H1 (cell line): ENCODE measurements around the gene RPUSD4. TPM values are rescaled to one million over a fixed set of nuclear protein-coding genes. Genes with fewer than 3 reads are reported as not detected.

Experiments used
- polyA plus RNA-seq, 7 experiments: library from polyadenylated mRNA; depleted of rRNA in 3 of 7; stranded (reverse) in 5 of 7; unstranded in 2 of 7; fragments of >200 nt in 5 of 7; fragments of 200-250 nt in 2 of 7; gene quantifications; 1 replicate in 5 of 7; 2 replicates in 1 of 7; 4 replicates in 1 of 7; pipeline versions ENCODE4 v1.2.1 to v1.2.3, GENCODE V29; 2011 to 2013; ENCODE audit warnings: missing spikeins in 2 of 7, mixed read lengths in 2 of 7
- small RNA-seq: library from polyadenylated mRNA; stranded (forward); fragments of <200 nt; extraction: miRNeasy Mini kit (QIAGEN cat#:217004); gene quantifications from one replicate; pipeline ENCODE3, GENCODE V24; 2013; ENCODE audit not compliant: insufficient read depth
- total RNA-seq: library from RNA; stranded (reverse); fragmentation: NEBNext Ultra II Directional; extraction: Animal tissue kit (Norgen Biotek cat#: 25700); gene quantifications from 2 replicates; pipeline ENCODE4 v1.2.1, GENCODE V29; 2021

The RPUSD4 gene
- total and polyA plus RNA-seq, 2 of the 8 experiments (the other 6 are each of a cell fraction or from before 2014, with no cell fraction given) = 36.1 to 50.7 TPM

Small RNA genes within 50 kb of the gene (small RNA-seq; reads per million reads assigned to genes)
- gene AP001893.2 (not detected), gene RN7SL351P (not detected), gene RNU4-86P (not detected)

Other genes starting within 250 kb of the RPUSD4 start
- gene CDON, start 148.8 kb downstream of the RPUSD4 start, total RNA-seq = 32.5 and 32.9 TPM in 2 replicates
- 11.0 and 11.5 TPM in 2 replicates for gene CDON, start 148.8 kb downstream of the RPUSD4 start, polyA plus RNA-seq (2011; rRNA removed)
- 47.1 and 48.3 TPM in 2 replicates for gene FAM118B, start 132 bp upstream of the RPUSD4 start, total RNA-seq
- 15.5 and 25.3 TPM in 2 replicates for gene FAM118B, start 132 bp upstream of the RPUSD4 start, polyA plus RNA-seq (2011; rRNA removed)
- gene SRPRA, start 57.2 kb upstream of the RPUSD4 start, total RNA-seq = 54.3 and 57.6 TPM in 2 replicates
- gene SRPRA, start 57.2 kb upstream of the RPUSD4 start, polyA plus RNA-seq (2011; rRNA removed) = 60.3 and 62.0 TPM in 2 replicates
- gene FOXRED1, start 57.5 kb upstream of the RPUSD4 start, total RNA-seq = 48.5 and 48.8 TPM in 2 replicates
- 99.4 and 110 TPM in 2 replicates for gene FOXRED1, start 57.5 kb upstream of the RPUSD4 start, polyA plus RNA-seq (2011; rRNA removed)
- 4.5 and 5.3 TPM in 2 replicates for gene TIRAP, start 71.4 kb upstream of the RPUSD4 start, total RNA-seq
- gene TIRAP, start 71.4 kb upstream of the RPUSD4 start, polyA plus RNA-seq (2011; rRNA removed) = 5.3 and 5.6 TPM in 2 replicates
- 24.6 and 24.8 TPM in 2 replicates for gene DCPS, start 92.4 kb upstream of the RPUSD4 start, total RNA-seq
- 55.2 and 61.9 TPM in 2 replicates for gene DCPS, start 92.4 kb upstream of the RPUSD4 start, polyA plus RNA-seq (2011; rRNA removed)
- gene ST3GAL4, start 144.0 kb upstream of the RPUSD4 start, total RNA-seq = 15.6 and 16.0 TPM in 2 replicates
- gene ST3GAL4, start 144.0 kb upstream of the RPUSD4 start, polyA plus RNA-seq (2011; rRNA removed) = 20.0 and 21.0 TPM in 2 replicates